GM10847 (cell line): ENCODE data around the gene TBX6.

Experiments used
- POLR2A ChIP-seq: IDR thresholded peaks from 2 replicates; pipeline ENCODE4 v1.6.1; 2011; ENCODE audit not compliant: insufficient read length; ENCODE audit errors: extremely low read depth

TBX6 gene, protein sequence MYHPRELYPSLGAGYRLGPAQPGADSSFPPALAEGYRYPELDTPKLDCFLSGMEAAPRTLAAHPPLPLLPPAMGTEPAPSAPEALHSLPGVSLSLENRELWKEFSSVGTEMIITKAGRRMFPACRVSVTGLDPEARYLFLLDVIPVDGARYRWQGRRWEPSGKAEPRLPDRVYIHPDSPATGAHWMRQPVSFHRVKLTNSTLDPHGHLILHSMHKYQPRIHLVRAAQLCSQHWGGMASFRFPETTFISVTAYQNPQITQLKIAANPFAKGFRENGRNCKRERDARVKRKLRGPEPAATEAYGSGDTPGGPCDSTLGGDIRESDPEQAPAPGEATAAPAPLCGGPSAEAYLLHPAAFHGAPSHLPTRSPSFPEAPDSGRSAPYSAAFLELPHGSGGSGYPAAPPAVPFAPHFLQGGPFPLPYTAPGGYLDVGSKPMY

DNA sequence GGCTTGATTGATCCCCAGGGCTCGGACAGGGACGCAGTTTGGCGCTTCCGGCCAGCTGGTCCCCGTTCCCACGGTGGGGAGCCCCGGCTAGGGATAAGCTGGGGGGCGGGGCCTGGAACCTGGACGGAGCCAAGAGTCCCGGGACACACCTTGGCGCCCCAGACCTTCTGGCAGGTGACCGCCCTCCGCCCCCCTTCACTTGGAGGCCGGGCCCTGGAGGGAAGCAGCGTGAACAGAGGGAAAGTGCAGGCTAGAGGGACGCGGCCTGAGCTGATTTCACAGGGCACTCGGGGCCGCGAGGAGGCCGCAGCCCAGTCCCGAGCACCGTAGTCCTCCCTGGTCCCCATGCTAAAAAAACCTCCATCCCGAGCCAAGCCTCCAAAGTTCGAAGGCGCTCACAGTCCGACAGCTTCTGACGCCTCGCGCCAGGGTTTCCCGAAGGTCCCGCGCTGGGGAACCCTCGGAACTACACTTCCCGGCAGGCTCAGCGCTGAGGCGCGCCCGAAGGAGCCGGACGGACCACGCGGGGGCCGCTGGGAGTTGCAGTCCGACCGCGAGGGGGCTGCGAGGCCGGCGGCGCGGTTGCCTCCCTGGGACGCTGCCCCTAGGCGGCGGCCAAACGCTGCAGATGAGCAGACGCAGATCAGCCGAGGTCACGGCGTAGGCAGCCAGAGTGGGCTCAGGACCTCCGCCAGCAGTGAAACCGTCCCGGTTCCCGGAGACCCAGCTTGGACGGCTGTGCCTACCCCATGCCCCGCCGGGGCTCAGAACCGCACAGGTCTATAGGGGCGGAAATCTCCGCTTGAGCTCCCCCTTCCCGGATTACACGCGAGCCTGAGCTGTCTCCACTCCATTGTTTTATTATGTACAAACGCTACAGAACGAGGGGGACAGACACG lies at the start of gene TBX6:
TSS of gene TBX6 (minus strand) at position 451 of the 899 bp plus-strand sequence. CDS start 731 bp downstream, outside the sequence.
- peak; percentile 50 for TF ChIP-seq POLR2A

DNA sequence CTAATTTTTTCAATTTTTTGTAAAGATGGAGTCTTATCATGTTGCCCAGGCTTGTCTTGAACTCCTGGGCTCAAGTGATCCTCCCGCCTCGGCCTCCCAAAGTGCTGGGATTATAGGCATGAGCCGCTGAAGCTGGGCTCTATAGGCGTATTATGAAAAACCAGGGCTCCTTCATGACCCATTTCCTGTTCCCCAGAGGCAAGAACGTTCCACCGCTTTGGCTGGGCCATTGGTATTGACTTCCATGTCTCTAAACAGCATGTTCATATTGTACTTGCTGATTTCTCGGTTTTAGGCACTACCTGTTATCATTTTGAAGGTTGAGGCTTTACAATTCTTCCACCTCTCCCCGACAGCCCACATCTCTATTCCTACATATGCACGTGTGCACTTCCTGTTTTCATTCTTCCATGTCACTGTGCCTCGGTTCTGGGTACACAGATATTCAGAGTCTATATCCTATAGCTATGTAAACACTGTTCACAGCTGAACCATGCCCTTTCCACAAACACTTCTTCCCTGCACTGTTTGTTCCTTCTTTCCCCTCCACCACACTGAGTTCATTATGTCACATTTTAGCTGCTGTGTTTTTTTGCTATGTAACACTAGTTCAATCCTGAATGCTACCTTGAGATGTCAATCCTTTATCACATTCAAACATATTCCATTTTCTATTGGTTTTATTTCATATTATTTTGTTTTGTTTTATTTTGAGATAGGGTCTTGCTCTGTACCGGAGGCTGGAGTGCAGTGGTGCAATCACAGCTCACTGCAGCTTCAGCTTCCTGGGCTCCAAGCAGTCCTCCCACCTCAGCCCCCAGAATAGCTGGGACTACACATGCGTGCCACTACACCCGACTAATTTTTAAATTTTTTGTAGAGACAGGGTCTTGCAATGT lies 48.1 kb upstream of the TBX6 start:
- no peak for TF ChIP-seq POLR2A

DNA sequence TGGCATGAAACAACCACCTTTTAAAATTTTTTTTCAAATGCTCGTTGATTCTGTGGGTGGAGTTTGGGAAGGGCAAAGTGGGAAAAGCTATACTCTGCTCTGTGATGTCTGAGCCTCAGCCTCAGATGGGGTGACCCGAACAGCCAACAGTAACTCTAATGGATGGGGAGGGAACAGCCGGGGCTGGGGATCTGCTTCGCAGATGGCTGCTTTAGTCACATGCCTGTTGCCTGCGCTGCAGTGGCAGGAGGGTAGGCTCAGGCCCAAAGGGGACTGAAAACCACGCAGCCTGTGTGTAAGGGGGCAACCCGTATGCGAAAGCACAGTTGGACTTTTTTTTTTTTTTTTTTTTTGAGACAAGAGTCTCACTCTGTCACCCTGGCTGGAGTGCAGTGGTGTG lies 46.2 kb upstream of the TBX6 start:
- TF ChIP-seq POLR2A: no peak

DNA sequence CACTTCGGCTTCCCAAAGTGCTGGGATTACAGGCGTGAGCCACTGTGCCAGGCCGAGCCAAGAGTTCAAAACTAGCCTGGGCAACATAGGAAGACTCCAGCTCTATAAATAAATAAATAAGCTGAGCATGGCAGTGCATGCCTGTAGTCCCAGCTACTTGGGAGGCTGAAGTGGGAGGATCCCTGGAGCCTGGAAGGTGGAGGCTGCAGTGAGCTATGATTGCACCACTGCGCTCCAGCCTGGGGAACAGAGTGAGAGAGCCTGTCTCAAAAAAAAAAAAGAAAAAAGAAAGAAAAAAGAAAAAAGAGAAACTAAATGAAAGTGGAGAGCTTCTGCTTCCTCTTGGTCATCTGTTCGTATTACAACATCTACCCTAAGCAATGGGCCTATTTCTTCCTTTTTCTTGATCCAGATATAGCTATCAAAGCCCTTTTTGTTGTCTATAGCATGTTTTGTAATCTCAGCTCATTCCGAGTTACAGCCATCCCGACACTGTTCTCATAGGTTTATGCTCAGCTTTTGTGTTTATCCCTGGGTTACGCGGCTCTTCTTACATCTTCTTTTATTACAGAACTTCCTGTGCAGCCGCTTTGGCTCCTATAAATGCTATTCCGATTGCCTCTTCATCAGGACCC lies 45.4 kb upstream of the TBX6 start:
- TF ChIP-seq POLR2A: no peak

DNA sequence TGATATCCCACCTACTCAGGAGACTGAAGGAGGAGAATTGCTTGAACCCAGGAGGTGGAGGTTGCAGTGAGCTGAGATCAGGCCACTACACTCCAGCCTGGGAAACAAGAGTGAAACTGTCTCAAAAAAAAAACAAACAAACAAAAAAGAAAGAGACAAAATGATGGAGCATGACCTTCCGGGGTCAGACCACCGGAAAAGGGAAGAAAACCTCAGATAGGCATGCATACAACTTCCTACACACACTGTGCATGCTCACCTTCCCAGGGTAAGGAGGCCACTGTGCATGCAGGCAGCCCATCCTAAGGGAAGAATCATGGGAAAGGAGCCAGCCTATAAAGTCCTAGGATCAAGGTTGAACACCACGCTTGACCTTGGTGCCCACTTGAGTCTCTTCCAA lies 40.9 kb upstream of the TBX6 start:
- no peak for TF ChIP-seq POLR2A

DNA sequence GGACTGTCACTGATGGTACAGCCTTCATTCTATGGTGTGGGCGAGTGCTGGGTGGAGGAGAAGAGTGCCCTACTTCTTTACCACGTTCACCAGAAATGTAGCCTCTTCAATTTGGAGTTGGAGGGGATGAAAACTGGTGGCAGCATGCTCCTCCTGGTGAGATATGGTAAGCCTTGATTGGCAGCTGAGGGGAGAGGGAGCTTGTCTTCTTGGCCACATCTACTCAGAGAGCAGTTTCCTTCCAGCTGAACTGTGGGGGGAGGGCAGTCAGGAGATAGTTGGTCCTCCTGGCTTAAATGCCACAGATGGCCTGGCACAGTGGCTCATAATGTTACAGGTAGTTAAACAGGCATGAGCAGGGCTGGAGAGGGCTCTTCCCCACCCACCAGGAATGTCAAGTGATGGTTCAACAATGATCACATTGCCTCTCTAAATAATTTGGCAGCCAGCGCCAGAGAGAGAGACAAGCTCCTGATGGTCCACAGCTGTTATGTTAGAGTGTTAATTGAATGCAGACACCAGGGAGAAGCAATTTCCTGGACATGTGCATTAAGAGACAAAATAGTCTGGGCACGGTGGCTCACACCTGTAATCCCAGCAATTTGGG lies 40.2 kb upstream of the TBX6 start:
- TF ChIP-seq POLR2A: no peak

DNA sequence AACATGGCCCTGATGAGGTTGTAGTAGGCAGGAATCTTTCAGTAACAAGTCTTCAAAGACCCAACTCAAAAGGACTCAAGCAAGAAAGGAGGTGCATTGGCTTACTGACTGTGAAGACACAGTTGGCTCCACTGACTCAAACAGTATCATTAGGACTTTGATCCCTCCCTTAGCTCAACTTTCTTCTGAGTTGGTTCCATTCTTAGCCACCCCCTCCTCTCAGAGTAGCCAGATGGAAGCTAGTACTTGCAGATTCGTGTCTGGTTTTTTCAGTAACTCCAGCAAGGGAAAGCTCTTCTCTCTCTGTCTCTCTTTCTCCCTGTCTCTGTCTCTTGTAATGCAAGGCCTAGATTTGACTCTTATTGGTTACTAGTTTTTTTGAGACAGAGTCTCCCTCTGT lies 36.3 kb upstream of the TBX6 start:
- TF ChIP-seq POLR2A: no peak

DNA sequence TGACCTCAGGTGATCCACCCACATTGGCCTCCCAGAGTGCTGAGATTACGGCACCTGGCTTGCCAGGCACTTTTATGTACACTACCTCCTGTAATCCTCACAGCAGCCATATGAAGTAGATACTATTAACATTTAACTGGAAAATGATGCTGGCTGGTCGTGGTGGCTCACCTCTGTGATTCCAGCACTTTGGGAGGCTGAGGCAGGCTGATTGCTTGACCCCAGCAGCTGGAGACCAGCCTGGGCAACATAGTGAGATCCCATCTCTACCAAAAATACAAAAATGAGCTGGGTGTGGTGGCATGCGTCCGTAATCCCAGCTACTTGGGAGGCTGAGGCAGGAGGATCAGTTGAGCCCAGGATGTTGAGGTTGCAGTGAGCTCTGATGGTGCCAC lies 33.3 kb upstream of the TBX6 start:
- TF ChIP-seq POLR2A: no peak

DNA sequence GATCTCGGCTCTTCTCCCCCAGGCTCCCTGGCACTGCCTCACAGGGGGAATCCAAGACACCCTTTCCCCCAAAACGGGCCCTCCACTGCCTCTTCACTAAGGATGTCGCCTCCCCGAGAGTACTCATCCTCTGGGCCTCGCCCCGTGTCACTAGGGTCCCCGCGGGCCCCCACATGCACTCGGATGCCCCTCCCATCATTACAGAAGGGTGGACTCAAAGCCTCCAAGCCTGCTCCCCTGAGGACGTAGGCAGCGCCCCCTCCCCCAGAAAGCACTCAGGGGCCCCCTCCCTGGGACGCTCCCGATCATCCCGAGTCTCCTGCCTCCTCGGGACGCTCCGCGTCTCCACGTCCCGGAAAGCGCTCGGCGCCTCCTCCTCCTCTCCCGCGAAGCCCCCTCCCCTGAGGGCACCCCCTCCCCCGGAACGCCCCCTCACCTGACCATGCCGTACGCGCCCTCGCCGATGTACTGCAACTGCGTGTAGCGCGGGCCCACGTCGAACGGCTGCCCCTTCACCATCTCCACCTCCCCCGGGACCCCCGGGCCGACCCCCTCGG lies 31.0 kb upstream of the TBX6 start:
- no peak for TF ChIP-seq POLR2A

DNA sequence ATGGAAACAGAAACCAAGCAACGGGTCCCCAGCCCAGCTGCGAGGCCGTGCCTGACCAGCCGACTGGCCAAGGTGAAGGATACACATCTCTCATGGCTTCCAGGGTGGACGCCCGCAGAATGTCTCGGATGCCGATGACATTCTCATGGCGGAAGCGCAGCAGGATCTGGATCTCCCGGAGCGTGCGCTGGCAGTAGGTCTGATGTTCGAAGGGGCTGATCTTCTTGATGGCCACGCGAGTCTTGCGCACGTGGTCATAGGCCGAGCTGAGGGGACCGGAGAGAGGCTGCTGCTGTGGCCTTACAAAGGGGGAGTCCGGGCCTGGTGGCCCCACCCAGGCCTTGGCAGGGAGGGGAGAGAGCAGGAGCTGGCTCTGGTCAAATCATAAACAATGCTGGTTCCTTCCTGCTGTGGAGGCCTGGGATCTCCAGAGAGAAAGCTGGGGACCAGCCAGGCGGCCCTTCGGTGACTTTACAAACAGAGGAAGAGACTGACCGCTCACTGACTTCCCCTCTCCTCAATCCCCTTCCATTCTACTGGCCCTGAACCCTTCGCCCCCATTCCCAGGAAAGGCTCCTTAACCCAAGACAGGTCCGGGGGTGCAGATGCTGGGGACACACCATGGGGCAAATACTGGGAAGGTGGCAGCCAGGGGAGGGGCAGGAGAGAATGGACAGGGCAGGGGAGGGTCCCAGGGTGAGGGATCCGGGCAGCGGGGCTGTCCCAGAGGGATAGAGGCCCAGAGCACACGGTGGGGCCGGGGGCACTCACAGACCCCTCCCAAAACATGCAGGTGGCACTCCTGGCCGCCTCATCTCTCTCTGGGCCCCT lies 30.2 kb upstream of the TBX6 start:
- no peak for TF ChIP-seq POLR2A

DNA sequence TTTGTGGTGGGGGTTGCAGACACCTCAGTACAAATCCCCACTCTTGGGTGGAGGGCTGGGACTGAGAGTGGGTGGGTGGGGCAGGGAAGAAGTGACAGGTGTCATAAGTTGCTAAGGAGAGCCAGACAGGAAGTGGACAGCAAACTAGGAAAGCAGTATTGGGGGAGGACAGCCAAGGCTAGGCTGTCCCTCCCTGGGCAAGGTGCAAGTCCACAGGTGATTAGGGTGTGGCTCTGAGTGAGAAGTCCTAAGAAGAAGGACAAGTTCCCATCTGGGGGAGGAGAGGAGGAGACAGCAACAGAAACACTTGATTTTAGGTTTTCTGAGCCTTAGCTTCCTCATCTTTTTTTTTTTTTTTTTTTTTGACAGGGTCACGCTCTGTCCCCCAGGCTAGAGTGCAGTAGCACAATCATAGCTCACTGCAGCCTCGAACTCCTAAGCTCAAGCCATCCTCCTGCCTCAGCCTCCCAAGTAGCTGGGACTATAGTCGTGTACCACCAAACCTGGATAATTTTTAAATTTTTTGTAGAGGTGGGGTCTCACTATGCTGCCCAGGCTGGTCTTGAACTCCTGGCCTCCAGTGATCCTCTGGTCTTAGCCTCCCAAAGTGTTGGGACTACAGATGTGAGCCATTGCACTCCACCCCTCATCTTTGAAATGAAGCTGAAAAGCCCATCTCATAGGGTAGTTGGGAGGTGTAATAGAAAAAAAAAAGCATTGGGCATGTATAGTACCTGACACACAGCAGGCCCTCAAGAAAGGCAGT lies 28.8 kb upstream of the TBX6 start:
- no peak for TF ChIP-seq POLR2A

DNA sequence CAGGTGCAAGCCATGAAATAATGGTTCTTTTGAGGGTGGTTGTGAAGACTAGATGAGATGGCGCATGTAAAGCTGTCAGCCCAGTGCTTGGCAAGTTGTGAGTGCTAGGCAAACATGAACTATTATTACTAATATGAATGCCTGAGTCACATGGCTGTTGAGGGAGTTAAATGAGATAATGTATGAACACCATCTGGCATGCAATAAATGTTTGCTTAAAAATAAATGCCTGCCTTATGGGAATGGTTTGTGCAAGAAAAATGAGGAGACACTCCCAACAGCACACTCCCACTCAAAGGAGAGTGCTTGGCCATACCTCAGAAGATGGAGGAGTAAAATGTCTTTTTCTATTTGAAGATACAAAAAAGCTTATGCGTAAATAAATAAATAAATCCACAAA lies 27.7 kb upstream of the TBX6 start:
- no peak for TF ChIP-seq POLR2A
